Gastroesophageal sphincter (tissue), 4 donors: Measurements from ENCODE around the gene ZNF19. TPM values are rescaled to one million over a fixed set of nuclear protein-coding genes. Genes with fewer than 3 reads are reported as not detected.
A peak's percentile ranks its signal among the peaks of the same experiment; 100 is the strongest.

Experiments
- ATAC-seq: fragments of 150-250 bp; one replicate; pipeline ENCODE4 v1.9.1; 2016; ENCODE audit warnings: mild to moderate bottlenecking, moderate library complexity
- H3K27ac ChIP-seq, 4 donors: fragments of 200-600 bp; sonication (generic) in 3 of 4; 1 replicate in 3 of 4; 2 replicates in 1 of 4; pipeline ENCODE4 v1.5.1; 2016 to 2019
- H3K27me3 ChIP-seq: fragments of 200-600 bp; sonication (generic); one replicate; pipeline ENCODE4 v1.5.1; 2019
- H3K36me3 ChIP-seq, 2 donors: fragments of 200-600 bp; sonication (generic); one replicate each; pipeline ENCODE4 v1.5.1; 2019; ENCODE audit warnings: control low read depth in 1 of 2
- H3K4me1 ChIP-seq, 3 donors: fragments of 200-600 bp; sonication (generic); 1 replicate in 2 of 3; 2 replicates in 1 of 3; pipeline ENCODE4 v1.5.1; 2016 to 2019; ENCODE audit warnings: control low read depth in 2 of 3
- H3K4me3 ChIP-seq, 2 donors: fragments of 200-600 bp; sonication (generic); one replicate each; pipeline ENCODE4 v1.5.1; 2019; ENCODE audit warnings: mild to moderate bottlenecking in 1 of 2, moderate library complexity in 1 of 2
- H3K9me3 ChIP-seq, 3 donors: fragments of 200-600 bp; sonication (generic); one replicate each; pipeline ENCODE4 v1.5.1; 2017 to 2019; ENCODE audit warnings: control low read depth in 2 of 3
- EP300 ChIP-seq: sonication (generic); formaldehyde crosslinking; IDR thresholded peaks from one replicate; pipeline ENCODE4 v1.6.1; 2017; ENCODE audit warnings: antibody characterized with exemption, mild to moderate bottlenecking
- POLR2A ChIP-seq, 2 donors: fragments of 450-650 bp; IDR thresholded peaks; one replicate each; pipeline ENCODE4 v1.6.1; 2017; ENCODE audit warnings: antibody characterized with exemption in 2 of 2, mild to moderate bottlenecking in 2 of 2, moderate library complexity in 1 of 2
- POLR2AphosphoS5 ChIP-seq: sonication (generic); formaldehyde crosslinking; IDR thresholded peaks from one replicate; pipeline ENCODE4 v1.6.1; 2017; ENCODE audit warnings: antibody characterized with exemption
- WGBS, 2 donors: methylation state at CpG; one replicate each; pipeline ENCODE4 v1.1.5; 2018; ENCODE audit warnings: low coverage in 1 of 2; 5-methylcytosine and 5-hydroxymethylcytosine counted together
- total RNA-seq, 4 donors: library from RNA; depleted of rRNA; stranded (reverse); fragments of >200 nt; gene quantifications; one replicate each; pipeline ENCODE4 v1.1.0, GENCODE V29; 2016
- TF ChIP-seq, protein P1 (sequence below), 4 experiments: fragments of 200-600 bp in 2 of 4; fragments of 450-650 bp in 2 of 4; sonication (generic) in 1 of 4; IDR thresholded peaks; one replicate each; pipeline ENCODE4 v1.5.1; 2017 to 2019; ENCODE audit warnings: antibody characterized with exemption in 4 of 4, mild to moderate bottlenecking in 2 of 4, moderate library complexity in 2 of 4

Gene ZNF19
- total RNA-seq, 4 donors from 2014 or later: 2.2 to 7.6 (median 4.2) TPM

DNA sequence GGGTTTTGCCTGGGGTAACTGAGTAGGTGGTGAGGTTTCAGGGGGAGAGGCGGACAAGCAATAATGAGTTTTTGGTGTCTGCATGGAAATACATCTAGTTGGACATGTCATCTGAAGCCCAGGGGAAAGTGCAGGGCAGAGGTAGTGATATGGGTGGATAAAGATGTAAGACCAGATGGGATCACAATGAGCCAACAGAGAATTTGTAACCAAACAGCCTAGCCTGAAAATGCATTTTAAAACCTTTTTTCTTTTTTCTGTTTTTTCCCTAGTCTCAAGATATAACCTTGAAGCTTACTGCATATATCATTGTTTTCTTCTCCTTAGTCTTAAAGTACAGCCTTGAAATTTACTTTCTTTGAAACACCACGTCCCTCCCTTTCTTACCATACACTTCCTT, 3.7 kb upstream of the ZNF19 start:
- Histone ChIP-seq H3K36me3 (no peaks in the 10 kb centered on the region), H3K9me3 (no peaks in the 10 kb centered on the region), H3K27ac (no peak overlapping the region), H3K4me1 (no peaks in the 10 kb centered on the region), H3K4me3 (no peak overlapping the region), H3K27me3 (no peaks in the 10 kb centered on the region)
- WGBS, 2 donors: 59 to 62% methylated on average over 2 of the region's 2 CpGs
- TF ChIP-seq, protein P1, sequence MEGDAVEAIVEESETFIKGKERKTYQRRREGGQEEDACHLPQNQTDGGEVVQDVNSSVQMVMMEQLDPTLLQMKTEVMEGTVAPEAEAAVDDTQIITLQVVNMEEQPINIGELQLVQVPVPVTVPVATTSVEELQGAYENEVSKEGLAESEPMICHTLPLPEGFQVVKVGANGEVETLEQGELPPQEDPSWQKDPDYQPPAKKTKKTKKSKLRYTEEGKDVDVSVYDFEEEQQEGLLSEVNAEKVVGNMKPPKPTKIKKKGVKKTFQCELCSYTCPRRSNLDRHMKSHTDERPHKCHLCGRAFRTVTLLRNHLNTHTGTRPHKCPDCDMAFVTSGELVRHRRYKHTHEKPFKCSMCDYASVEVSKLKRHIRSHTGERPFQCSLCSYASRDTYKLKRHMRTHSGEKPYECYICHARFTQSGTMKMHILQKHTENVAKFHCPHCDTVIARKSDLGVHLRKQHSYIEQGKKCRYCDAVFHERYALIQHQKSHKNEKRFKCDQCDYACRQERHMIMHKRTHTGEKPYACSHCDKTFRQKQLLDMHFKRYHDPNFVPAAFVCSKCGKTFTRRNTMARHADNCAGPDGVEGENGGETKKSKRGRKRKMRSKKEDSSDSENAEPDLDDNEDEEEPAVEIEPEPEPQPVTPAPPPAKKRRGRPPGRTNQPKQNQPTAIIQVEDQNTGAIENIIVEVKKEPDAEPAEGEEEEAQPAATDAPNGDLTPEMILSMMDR (IDR thresholded peaks at IDR 0.05): no peak
- TF ChIP-seq EP300 (no peak), POLR2A (IDR thresholded peaks at IDR 0.05) (no peak), POLR2AphosphoS5 (no peak)
- no peak for ATAC-seq

DNA sequence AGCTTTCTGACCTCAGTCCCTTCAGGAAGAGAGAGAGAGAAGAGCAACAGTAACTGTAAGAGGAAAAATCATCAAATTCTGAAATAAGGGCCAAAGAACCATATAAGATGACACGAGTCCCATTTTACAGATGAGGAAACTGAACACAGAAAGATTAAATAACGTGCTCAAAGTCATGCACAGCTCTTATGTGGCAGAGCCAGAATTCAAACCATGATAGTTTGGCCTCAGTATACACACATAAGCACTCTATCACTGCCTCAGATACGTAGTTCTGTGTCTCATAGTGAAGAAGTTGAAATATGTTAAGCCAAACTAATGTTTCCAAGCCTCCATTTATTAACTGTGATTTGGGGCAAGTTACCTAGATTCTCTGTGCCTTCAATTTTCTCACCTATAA, 1.9 kb upstream of the ZNF19 start:
- H3K4me3 ChIP-seq: no peak overlapping the region
- H3K27me3 ChIP-seq: no peaks in the 10 kb centered on the region
- no peaks in the 10 kb centered on the region for H3K36me3 ChIP-seq
- H3K4me1 ChIP-seq: no peaks in the 10 kb centered on the region
- TF ChIP-seq POLR2A (IDR thresholded peaks at IDR 0.05): no peak
- TF ChIP-seq POLR2AphosphoS5: no peak
- no peak for TF ChIP-seq EP300
- TF ChIP-seq, protein P1 (IDR thresholded peaks at IDR 0.05): no peak
- no peaks in the 10 kb centered on the region for H3K9me3 ChIP-seq
- no peak overlapping the region for H3K27ac ChIP-seq
- ATAC-seq: no peak
- 57 to 65% methylated on average over 3 of the region's 3 CpGs for WGBS, 2 donors

DNA sequence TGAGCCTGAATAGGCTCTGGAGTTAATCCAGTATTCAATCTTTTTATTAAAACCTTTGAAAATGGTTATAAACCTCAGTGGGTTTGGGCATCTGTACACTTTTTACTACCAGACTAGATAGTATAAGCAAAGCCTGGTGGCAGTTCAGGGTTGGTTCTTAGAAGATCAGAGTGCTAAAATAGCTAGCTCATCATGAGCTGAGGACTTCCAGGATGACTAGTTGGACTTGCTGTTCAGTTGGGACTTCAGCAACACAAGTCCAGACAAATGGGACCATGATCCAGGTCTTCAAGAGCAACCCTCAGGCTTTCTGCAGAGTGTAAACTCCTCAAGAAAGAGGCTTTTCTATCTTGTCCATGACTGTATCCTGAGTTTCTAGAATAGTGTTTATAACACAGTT, 1.2 kb upstream of the ZNF19 start:
- ATAC-seq: no peak
- no peak overlapping the region for H3K4me3 ChIP-seq
- TF ChIP-seq EP300 (no peak), POLR2A (IDR thresholded peaks at IDR 0.05) (no peak), POLR2AphosphoS5 (no peak)
- TF ChIP-seq, protein P1 (IDR thresholded peaks at IDR 0.05): no peak

GRCh38 chr16:71484006-71484893, 4.9 kb downstream of the ZNF19 start:
- Histone ChIP-seq H3K4me3 (peak overlapping the region; percentile 63 to 73), H3K27me3 (no peaks in the 10 kb centered on the region), H3K36me3 (peaks cover 0 to 13% of the 10 kb centered on the region in 2 donors), H3K4me1 (peaks cover 0 to 16% (median 4%) of the 10 kb centered on the region in 3 donors), H3K27ac (peak overlapping the region; percentile 83 to 98 (median 97)), H3K9me3 (no peaks in the 10 kb centered on the region)
- TF ChIP-seq POLR2A (IDR thresholded peaks at IDR 0.05) (peak; percentile 63 to 71), EP300 (no peak), POLR2AphosphoS5 (peak; percentile 92)
- 0% methylated on average over 9 to 17 of the region's 44 CpGs for WGBS, 2 donors
- ATAC-seq: peak; percentile 96

More for the DNA sequence above, 1.2 kb upstream of the ZNF19 start:
- H3K27me3 ChIP-seq: no peaks in the 10 kb centered on the region
- H3K36me3 ChIP-seq: no peaks in the 10 kb centered on the region
- no peaks in the 10 kb centered on the region for H3K4me1 ChIP-seq
- H3K9me3 ChIP-seq: no peaks in the 10 kb centered on the region
- H3K27ac ChIP-seq: no peak overlapping the region

DNA sequence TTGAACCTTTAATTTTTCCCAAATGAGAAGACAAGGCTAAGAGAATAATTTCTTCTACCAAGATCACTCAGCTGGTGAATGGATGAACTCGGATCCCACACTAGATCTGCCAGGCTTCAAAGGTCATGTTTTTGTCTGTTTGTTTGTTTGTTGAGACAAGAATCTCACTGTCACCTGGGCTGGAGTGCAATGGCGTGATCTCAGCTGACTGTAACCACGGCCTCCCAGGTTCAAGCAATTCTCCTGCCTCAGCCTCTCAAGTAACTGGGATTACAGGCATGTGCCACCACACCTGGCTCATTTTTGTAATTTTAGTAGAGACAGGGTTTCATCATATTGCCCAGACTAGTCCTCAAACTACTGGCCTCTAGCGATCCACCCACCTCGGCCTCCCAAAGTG, 6.6 kb downstream of the ZNF19 start:
- no peaks in the 10 kb centered on the region for H3K27me3 ChIP-seq
- no peaks in the 10 kb centered on the region for H3K9me3 ChIP-seq
- WGBS, 2 donors: 69 to 92% methylated on average over 5 of the region's 5 CpGs

More for the DNA sequence above, 6.6 kb downstream of the ZNF19 start:
- TF ChIP-seq, protein P1 (IDR thresholded peaks at IDR 0.05): no peak
- TF ChIP-seq POLR2A (IDR thresholded peaks at IDR 0.05) (no peak), POLR2AphosphoS5 (no peak), EP300 (no peak)
- H3K36me3 ChIP-seq: peaks cover 0 to 26% of the 10 kb centered on the region in 2 donors
- ATAC-seq: no peak
- no peak overlapping the region for H3K4me3 ChIP-seq
- no peak overlapping the region for H3K27ac ChIP-seq
- H3K4me1 ChIP-seq: peaks cover 0 to 16% (median 4%) of the 10 kb centered on the region in 3 donors
